Measurements from ENCODE around the gene R3HDML. TPM values are rescaled to one million over a fixed set of nuclear protein-coding genes. Genes with fewer than 3 reads are reported as not detected.
"Not testable (repeated sequence)": the region's sequence is repeated elsewhere in the genome, so short reads cannot be mapped to it uniquely, and the experiment has no call there.

The R3HDML gene
- total RNA-seq, 4 donors from 2014 or later, result not detected

- no peaks in the 10 kb centered on the region for H3K9me3 ChIP-seq
- no peaks in the 10 kb centered on the region for H3K4me1 ChIP-seq
- no peak for TF ChIP-seq POLR2AphosphoS5 (IDR thresholded peaks at IDR 0.05)
- TF ChIP-seq EP300 (IDR thresholded peaks at IDR 0.05), result no peak
- no peak overlapping the region for H3K4me3 ChIP-seq
- intact Hi-C loops (cut with DNase I), result no loop called here
- no peak for DNase-seq (ENCODE audit: extremely low spot score)
- WGBS, result 83% methylated on average over 4 of the region's 4 CpGs
- no peak overlapping the region for H3K27ac ChIP-seq (replicated peaks in 1 of 4)
- H3K36me3 ChIP-seq, result no peaks in the 10 kb centered on the region
- H3K27me3 ChIP-seq, result peaks cover 0 to 22% (median 0%) of the 10 kb centered on the region in 4 donors
Measured at GRCh38 chr20:44344723-44345122, 7.9 kb downstream of the R3HDML start.

GRCh38 chr20:44345147-44345546 is 8.3 kb downstream of the R3HDML start:
- peaks cover 0 to 25% (median 0%) of the 10 kb centered on the region in 4 donors for H3K27me3 ChIP-seq
- H3K27ac ChIP-seq (replicated peaks in 1 of 4), result no peak overlapping the region
- TF ChIP-seq CTCF (IDR thresholded peaks at IDR 0.05) (no peak), EP300 (IDR thresholded peaks at IDR 0.05) (no peak), POLR2AphosphoS5 (IDR thresholded peaks at IDR 0.05) (no peak), POLR2A (IDR thresholded peaks at IDR 0.05; ENCODE audit: low read depth) (no peak)
- intact Hi-C loops (cut with DNase I), result no loop called here
- 90% methylated on average over 8 of the region's 8 CpGs for WGBS
- H3K36me3 ChIP-seq, result no peaks in the 10 kb centered on the region
- H3K4me3 ChIP-seq, result no peak overlapping the region
- H3K4me1 ChIP-seq, result no peaks in the 10 kb centered on the region
- H3K9me3 ChIP-seq, result no peaks in the 10 kb centered on the region
- DNase-seq (ENCODE audit: extremely low spot score), result no peak

GRCh38 chr20:44345941-44346340 is 9.1 kb downstream of the R3HDML start:
- H3K36me3 ChIP-seq; H3K9me3 ChIP-seq; intact Hi-C loops (cut with DNase I); H3K4me1 ChIP-seq; H3K27ac ChIP-seq (replicated peaks in 1 of 4); DNase-seq (ENCODE audit: extremely low spot score); H3K4me3 ChIP-seq: not testable (repeated sequence)
- H3K27me3 ChIP-seq, result peaks cover 0 to 25% (median 0%) of the 10 kb centered on the region in 4 donors
- 84% methylated on average over 6 of the region's 10 CpGs for WGBS

DNA sequence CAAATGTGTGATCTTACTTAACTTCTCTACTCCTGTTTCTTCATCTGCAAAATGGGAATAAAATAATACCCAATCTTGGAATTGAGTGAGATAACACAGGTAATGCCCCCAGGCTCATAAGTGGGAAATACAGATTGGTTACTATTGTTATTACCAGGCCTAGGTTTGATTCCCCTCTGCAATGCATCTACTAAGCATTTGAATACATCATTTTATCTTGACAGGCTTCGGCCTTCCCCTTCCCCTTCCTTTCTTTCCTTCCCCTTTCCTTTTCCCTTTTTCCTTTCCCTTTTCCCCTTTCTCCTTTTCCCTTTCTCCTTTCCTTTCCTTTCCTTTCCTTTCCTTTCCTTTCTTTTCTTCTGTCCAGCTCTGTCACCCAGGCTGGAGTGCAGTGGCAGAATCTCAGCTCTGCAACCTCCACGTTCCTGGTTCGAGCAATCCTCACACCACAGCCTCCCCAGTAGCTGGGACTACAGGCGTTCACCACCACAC is 11.4 kb downstream of the R3HDML start:
- no peaks in the 10 kb centered on the region for H3K4me1 ChIP-seq
- peaks cover 0 to 25% (median 0%) of the 10 kb centered on the region in 4 donors for H3K27me3 ChIP-seq
- TF ChIP-seq CTCF (IDR thresholded peaks at IDR 0.05) (no peak), EP300 (IDR thresholded peaks at IDR 0.05) (no peak), POLR2A (IDR thresholded peaks at IDR 0.05; ENCODE audit: low read depth) (no peak), POLR2AphosphoS5 (IDR thresholded peaks at IDR 0.05) (no peak)
- no peaks in the 10 kb centered on the region for H3K36me3 ChIP-seq
- no peak for DNase-seq (ENCODE audit: extremely low spot score)
- H3K4me3 ChIP-seq, result no peak overlapping the region
- 95% methylated on average over 4 of the region's 4 CpGs for WGBS
- intact Hi-C loops (cut with DNase I), result no loop called here
- no peaks in the 10 kb centered on the region for H3K9me3 ChIP-seq
- H3K27ac ChIP-seq (replicated peaks in 1 of 4), result no peak overlapping the region

DNA sequence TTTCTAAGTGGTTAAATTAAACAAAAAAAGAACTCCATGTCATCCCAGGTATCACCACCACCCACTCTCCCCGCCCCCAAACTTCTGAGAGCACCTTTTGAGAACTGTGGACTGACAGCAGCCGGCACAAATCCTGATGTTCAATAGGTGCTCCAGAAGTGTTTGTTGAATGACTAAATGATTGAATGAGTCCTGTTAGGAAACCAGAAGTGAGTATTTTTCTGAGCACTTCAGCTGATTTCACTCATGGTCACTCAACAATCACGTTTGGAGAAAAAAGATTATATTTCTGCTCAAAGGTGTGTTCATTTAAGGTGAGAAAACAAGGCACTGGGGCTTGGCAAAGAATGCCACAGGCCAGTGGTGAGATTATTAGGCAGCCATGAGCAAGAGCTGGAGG is 12.5 kb downstream of the R3HDML start:
- intact Hi-C loops (cut with DNase I), result no loop called here
- Histone ChIP-seq H3K27ac (replicated peaks in 1 of 4) (no peak overlapping the region), H3K4me3 (no peak overlapping the region), H3K4me1 (no peaks in the 10 kb centered on the region), H3K36me3 (no peaks in the 10 kb centered on the region), H3K27me3 (peaks cover 0 to 28% (median 0%) of the 10 kb centered on the region in 4 donors), H3K9me3 (no peaks in the 10 kb centered on the region)
- WGBS, result 81% methylated on average over 3 of the region's 3 CpGs
- TF ChIP-seq EP300 (IDR thresholded peaks at IDR 0.05), result no peak
- no peak for TF ChIP-seq POLR2AphosphoS5 (IDR thresholded peaks at IDR 0.05)
- TF ChIP-seq POLR2A (IDR thresholded peaks at IDR 0.05; ENCODE audit: low read depth), result no peak
- TF ChIP-seq CTCF (IDR thresholded peaks at IDR 0.05), result no peak
- DNase-seq (ENCODE audit: extremely low spot score), result no peak

DNA sequence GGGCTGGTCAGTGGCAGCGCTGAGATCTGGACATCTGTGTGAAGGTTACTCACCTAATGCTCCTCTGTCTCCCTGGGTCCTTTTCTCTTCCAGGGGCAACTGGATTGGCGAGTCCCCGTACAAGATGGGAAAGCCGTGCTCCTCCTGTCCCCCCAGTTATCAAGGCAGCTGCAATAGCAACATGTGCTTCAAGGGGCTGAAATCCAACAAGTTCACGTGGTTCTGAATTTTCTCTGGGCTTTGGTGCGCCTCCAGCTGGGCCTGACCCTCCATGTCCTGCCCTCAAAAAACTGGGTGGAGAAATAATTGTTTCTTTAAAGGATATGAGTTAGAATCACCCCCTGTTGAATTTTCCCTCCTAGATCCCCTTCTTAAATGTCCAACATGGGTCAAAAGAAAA is 13.7 kb downstream of the R3HDML start:
- intact Hi-C loops (cut with DNase I), result no loop called here
- Histone ChIP-seq H3K27me3 (peaks cover 0 to 35% (median 0%) of the 10 kb centered on the region in 4 donors), H3K4me1 (no peaks in the 10 kb centered on the region), H3K4me3 (no peak overlapping the region), H3K36me3 (no peaks in the 10 kb centered on the region), H3K27ac (replicated peaks in 1 of 4) (no peak overlapping the region), H3K9me3 (no peaks in the 10 kb centered on the region)
- no peak for DNase-seq (ENCODE audit: extremely low spot score)
- TF ChIP-seq POLR2A (IDR thresholded peaks at IDR 0.05; ENCODE audit: low read depth) (no peak), CTCF (IDR thresholded peaks at IDR 0.05) (no peak), EP300 (IDR thresholded peaks at IDR 0.05) (no peak), POLR2AphosphoS5 (IDR thresholded peaks at IDR 0.05) (no peak)
- 86% methylated on average over 6 of the region's 6 CpGs for WGBS
